ENCODE measurements around the gene FOXA1. TPM values are rescaled to one million over a fixed set of nuclear protein-coding genes. Genes with fewer than 3 reads are reported as not detected.

FOXA1 gene
- total RNA-seq, 1 experiment from 2014 or later = 0.07 TPM

GRCh38 chr14:37589715-37590427 lies 5.2 kb downstream of the FOXA1 start:
- H2BK15ac ChIP-seq (ENCODE audit: low read depth, low read length) = no peak overlapping the region
- no peak overlapping the region for H3T11ph ChIP-seq (ENCODE audit: low read length)
- no peak overlapping the region for H3K56ac ChIP-seq (ENCODE audit: insufficient read length, low read depth, low read length)
- peaks cover 74% of the 10 kb centered on the region for H3K27me3 ChIP-seq (ENCODE audit: insufficient read depth, low read length)
- no peak overlapping the region for H2BK20ac ChIP-seq (ENCODE audit: low read depth, low read length, poor library complexity, severe bottlenecking)
- no peaks in the 10 kb centered on the region for H4K20me1 ChIP-seq (ENCODE audit: control insufficient read depth, insufficient read depth, insufficient read length)
- Mint-ChIP-seq H3K36me3 (ENCODE audit: insufficient read depth in 1 of 3, low read depth in 3 of 3) (no peaks in the 10 kb centered on the region; a peak in 3 of 7 replicates), H3K9me3 (peaks cover 0 to 6% of the 10 kb centered on the region in 2 experiments; a peak in 2 of 5 replicates), H3K27me3 (ENCODE audit: low read depth) (peaks cover 98% of the 10 kb centered on the region), H3K4me1 (peaks cover 32 to 57% of the 10 kb centered on the region in 2 experiments), H3K4me3 (no peak overlapping the region; a peak in 1 of 5 replicates), H3K27ac (no peak overlapping the region; a peak in 1 of 7 replicates)
- H4K5ac ChIP-seq (ENCODE audit: insufficient read length, low read depth, low read length) = no peak overlapping the region
- no peak overlapping the region for H2BK120ac ChIP-seq (ENCODE audit: low read depth, low read length, poor library complexity, severe bottlenecking)
- no peak overlapping the region for H3K9ac ChIP-seq (ENCODE audit: extremely low read depth, insufficient read length, low read length)
- TF ChIP-seq CTCF (conservative IDR thresholded peaks at IDR 0.05) = no peak
- no peak overlapping the region for H3K14ac ChIP-seq (ENCODE audit: insufficient read depth, low read length)
- peaks cover 3% of the 10 kb centered on the region; the same call in 1 of the 2 replicates for H3K4me1 ChIP-seq (ENCODE audit: insufficient read depth, low read length)
- H3K27ac ChIP-seq (ENCODE audit: insufficient read length, low read depth, low read length) = no peak overlapping the region
- no peaks in the 10 kb centered on the region for H3K9me3 ChIP-seq (ENCODE audit: control insufficient read depth, low read depth, low read length)
- H3K79me2 ChIP-seq (ENCODE audit: insufficient read depth, low read length) = no peaks in the 10 kb centered on the region
- no peak overlapping the region for H3K4me2 ChIP-seq (ENCODE audit: insufficient read depth, insufficient read length, low read length)
- H2BK5ac ChIP-seq (ENCODE audit: insufficient read length, low read length) = no peak overlapping the region
- peaks cover 7% of the 10 kb centered on the region for H3K23me2 ChIP-seq (ENCODE audit: insufficient read length, low read depth, low read length, poor library complexity, severe bottlenecking)
- no peak for DNase-seq
- H3K79me1 ChIP-seq (ENCODE audit: insufficient read depth, low read depth, low read length, poor library complexity, severe bottlenecking) = no peaks in the 10 kb centered on the region
- no peak overlapping the region for H3K18ac ChIP-seq (ENCODE audit: insufficient read length, low read depth, low read length)
- H2AK5ac ChIP-seq (ENCODE audit: insufficient read length, low read length) = no peak overlapping the region
- no peak overlapping the region for H2BK12ac ChIP-seq (ENCODE audit: insufficient read length, low read depth, low read length)
- H4K8ac ChIP-seq (replicated peaks; ENCODE audit: insufficient read length, low read depth, low read length) = no peak overlapping the region
- no peak overlapping the region for H4K91ac ChIP-seq (ENCODE audit: insufficient read length, low read depth, low read length)
- no peak overlapping the region for H3K4ac ChIP-seq (ENCODE audit: low read depth, low read length)
- H3K23ac ChIP-seq (ENCODE audit: insufficient read length, low read depth, low read length) = no peak overlapping the region
- WGBS (ENCODE audit: extremely low coverage, insufficient read length, low lambda C conversion rate) = no CpG with 5 or more reads among the region's 6 CpGs
- H2AFZ ChIP-seq (ENCODE audit: low read length) = no peak overlapping the region
